ENCODE measurements around the gene HEATR3.
A peak's percentile ranks its signal among the peaks of the same experiment; 100 is the strongest.
"Not testable (repeated sequence)": the region's sequence is repeated elsewhere in the genome, so short reads cannot be mapped to it uniquely, and the experiment has no call there.

The HEATR3 gene

GRCh38 chr16:50114357-50115129 lies 48.8 kb downstream of the HEATR3 start:
- DNase-seq, result no peak

GRCh38 chr16:50120711-50121110 lies 54.9 kb downstream of the HEATR3 start:
- no peak for DNase-seq

- DNase-seq, result no peak
Measured at GRCh38 chr16:50121278-50121677, 55.5 kb downstream of the HEATR3 start.

GRCh38 chr16:50121721-50122445 lies 56.1 kb downstream of the HEATR3 start:
- DNase-seq, result no peak

GRCh38 chr16:50123417-50123816 lies 57.6 kb downstream of the HEATR3 start:
- DNase-seq, result no peak

GRCh38 chr16:50124769-50125168 lies 59.0 kb downstream of the HEATR3 start:
- no peak for DNase-seq

GRCh38 chr16:50126183-50126582 lies 60.4 kb downstream of the HEATR3 start:
- DNase-seq, result no peak

- not testable (repeated sequence) for DNase-seq
Measured at GRCh38 chr16:50132571-50132970, 66.8 kb downstream of the HEATR3 start.

GRCh38 chr16:50133214-50133613 lies 67.4 kb downstream of the HEATR3 start:
- DNase-seq, result no peak

GRCh38 chr16:50136399-50136798 lies 70.6 kb downstream of the HEATR3 start:
- no peak for DNase-seq

GRCh38 chr16:50137268-50137667 lies 71.5 kb downstream of the HEATR3 start:
- no peak for DNase-seq

GRCh38 chr16:50139580-50139979 lies 73.8 kb downstream of the HEATR3 start:
- DNase-seq, result no peak

GRCh38 chr16:50144211-50144610 lies 78.4 kb downstream of the HEATR3 start:
- DNase-seq, result no peak

- no peak for DNase-seq
Measured at GRCh38 chr16:50146479-50147435, 81.0 kb downstream of the HEATR3 start.

- DNase-seq, result no peak
Measured at GRCh38 chr16:50151322-50151721, 85.6 kb downstream of the HEATR3 start.

- no peak for DNase-seq
Measured at GRCh38 chr16:50151756-50152155, 86.0 kb downstream of the HEATR3 start.

GRCh38 chr16:50152351-50152806 lies 86.6 kb downstream of the HEATR3 start:
- DNase-seq, result peak; percentile 16

GRCh38 chr16:50152807-50153595 lies 87.2 kb downstream of the HEATR3 start, which contains the start of gene TENT4B:
TSS of gene TENT4B (plus strand) at chr16:50153306. CDS start at chr16:50153622, 316 bp downstream.
- DNase-seq, result peak; percentile 79

GRCh38 chr16:50153596-50154419 lies 88.0 kb downstream of the HEATR3 start:
- no peak for DNase-seq

GRCh38 chr16:50154420-50154950 lies 88.7 kb downstream of the HEATR3 start:
- DNase-seq, result no peak

- DNase-seq, result no peak
Measured at GRCh38 chr16:50155925-50156324, 90.2 kb downstream of the HEATR3 start.

Measured in NCI-H226 (cell line).